Caco-2 (cell line): Measurements from ENCODE around the gene SCGB3A1. TPM values are rescaled to one million over a fixed set of nuclear protein-coding genes. Genes with fewer than 3 reads are reported as not detected.

Source experiments
- BruUV-seq: library from RNA; stranded (reverse); fragments of 400-500 nt; replicated peaks from 2 replicates; lab custom pipeline; 2021; lab: Mats Ljungman, UMichigan
- CTCF ChIA-PET: fragments of 300-600 bp; sonication (Branson Sonifier 250); formaldehyde crosslinking; loops from one replicate; lab custom pipeline; 2022; ENCODE audit warnings: antibody characterized with exemption; lab: Charles Lee
- POLR2A ChIA-PET: fragments of 300-600 bp; sonication (Branson Sonifier 250); formaldehyde crosslinking; loops from one replicate; lab custom pipeline; 2022; ENCODE audit warnings: antibody characterized with exemption; lab: Charles Lee
- DNase-seq, 2 experiments: peaks; one replicate each; pipeline versions ENCODE4 v3.0.0 to v3.0.0-alpha.2; 2020 to 2022
- H3K27me3 ChIP-seq: replicated peaks from 2 replicates; pipeline ENCODE4 v1.6.0; 2011; ENCODE audit warnings: low read length; ENCODE audit not compliant: control insufficient read depth, insufficient read depth
- H3K36me3 ChIP-seq: 2 replicates; pipeline ENCODE4 v1.5.1; 2011; ENCODE audit warnings: low read length; ENCODE audit not compliant: control insufficient read depth, insufficient read depth
- H3K4me1 ChIP-seq: fragments of 250-450 bp; sonication (Bioruptor Pico); 2 replicates; pipeline ENCODE4 v1.5.1; 2020; ENCODE audit warnings: mild to moderate bottlenecking
- H3K4me3 ChIP-seq: 2 replicates; pipeline ENCODE4 v1.5.1; 2011; ENCODE audit warnings: low read depth, mild to moderate bottlenecking, control low read depth, low read length
- H3K9me3 ChIP-seq: fragments of 250-450 bp; sonication (Bioruptor Pico); 2 replicates; pipeline ENCODE4 v1.5.1; 2020; ENCODE audit warnings: mild to moderate bottlenecking, moderate library complexity
- H3K27ac Mint-ChIP-seq: one replicate; pipeline ENCODE4 v1.8.0; 2022; ENCODE audit warnings: mixed read lengths; ENCODE audit not compliant: unreplicated experiment
- H3K27me3 Mint-ChIP-seq: one replicate; pipeline ENCODE4 v1.8.0; 2022; ENCODE audit warnings: mixed read lengths; ENCODE audit not compliant: insufficient read depth, unreplicated experiment
- H3K36me3 Mint-ChIP-seq: one replicate; pipeline ENCODE4 v1.8.0; 2022; ENCODE audit warnings: mild to moderate bottlenecking, mixed read lengths; ENCODE audit not compliant: insufficient read depth, unreplicated experiment
- H3K4me1 Mint-ChIP-seq: one replicate; pipeline ENCODE4 v1.8.0; 2022; ENCODE audit warnings: low read depth, mixed read lengths; ENCODE audit not compliant: unreplicated experiment
- H3K4me3 Mint-ChIP-seq: one replicate; pipeline ENCODE4 v1.8.0; 2022; ENCODE audit warnings: mild to moderate bottlenecking, moderate library complexity, mixed read lengths; ENCODE audit not compliant: unreplicated experiment
- H3K9me3 Mint-ChIP-seq: one replicate; pipeline ENCODE4 v1.8.0; 2022; ENCODE audit warnings: mixed read lengths; ENCODE audit not compliant: unreplicated experiment
- intact Hi-C: fragments of 100-400 bp; cut with micrococcal nuclease; formaldehyde crosslinking; loops from one replicate; pipeline ENCODE4 v1.10.0; 2022; ENCODE audit not compliant: unreplicated experiment
- total RNA-seq: library from RNA; stranded (reverse); gene quantifications from 2 replicates; pipeline ENCODE4 v1.2.3, GENCODE V29; 2022
- TF ChIP-seq, protein P1 (sequence below), 2 experiments: fragments of 200-600 bp in 1 of 2; IDR thresholded peaks; 1 replicate in 1 of 2; 2 replicates in 1 of 2; pipeline versions ENCODE4 v1.5.1 to v1.8.0; 2011 to 2022; ENCODE audit warnings: antibody characterized with exemption in 1 of 2, control low read depth in 1 of 2, inconsistent platforms in 1 of 2, low read depth in 1 of 2, low read length in 1 of 2, mild to moderate bottlenecking in 1 of 2, moderate library complexity in 1 of 2; ENCODE audit not compliant: insufficient read depth in 1 of 2, severe bottlenecking in 1 of 2, unreplicated experiment in 1 of 2

Gene SCGB3A1
- total RNA-seq, 1 experiment from 2014 or later, result not detected

DNA sequence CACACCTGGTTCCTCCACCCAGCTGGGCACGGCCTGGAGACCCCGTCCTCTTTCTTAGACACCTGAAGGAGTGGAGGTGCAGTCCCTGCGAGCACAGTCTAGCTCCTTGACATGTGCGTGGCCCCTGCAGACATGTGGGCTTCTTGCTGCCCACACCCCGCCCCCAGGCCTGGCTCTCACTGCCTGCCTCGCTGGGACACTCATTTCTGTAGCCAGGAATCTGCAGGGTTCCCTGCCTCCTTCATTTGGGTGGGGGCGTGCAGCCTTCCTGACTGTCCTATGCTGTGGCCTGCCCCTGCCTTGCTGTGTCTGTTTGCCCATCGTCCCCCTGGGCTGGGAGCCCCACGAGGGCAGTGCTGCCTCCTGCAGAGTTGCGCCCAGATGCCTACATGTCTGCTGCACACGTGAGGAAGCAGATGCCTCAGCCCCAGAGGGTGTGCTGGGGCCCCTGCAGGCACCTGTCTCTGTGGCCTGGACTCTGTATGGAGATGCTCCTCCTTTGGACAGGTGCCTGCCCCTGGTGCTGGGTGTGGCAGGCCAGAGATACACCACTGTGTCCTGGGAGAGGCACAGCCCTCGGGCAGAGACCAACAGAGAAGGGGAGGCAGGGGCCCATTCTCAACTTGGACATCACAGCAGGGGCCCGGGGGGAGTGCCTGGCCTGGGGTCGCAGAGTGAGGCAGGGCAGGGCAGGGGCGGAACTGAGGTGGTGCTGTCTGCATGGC lies 35.5 kb upstream of the SCGB3A1 start:
- intact Hi-C loops, result no loop called here
- TF ChIP-seq, protein P1, sequence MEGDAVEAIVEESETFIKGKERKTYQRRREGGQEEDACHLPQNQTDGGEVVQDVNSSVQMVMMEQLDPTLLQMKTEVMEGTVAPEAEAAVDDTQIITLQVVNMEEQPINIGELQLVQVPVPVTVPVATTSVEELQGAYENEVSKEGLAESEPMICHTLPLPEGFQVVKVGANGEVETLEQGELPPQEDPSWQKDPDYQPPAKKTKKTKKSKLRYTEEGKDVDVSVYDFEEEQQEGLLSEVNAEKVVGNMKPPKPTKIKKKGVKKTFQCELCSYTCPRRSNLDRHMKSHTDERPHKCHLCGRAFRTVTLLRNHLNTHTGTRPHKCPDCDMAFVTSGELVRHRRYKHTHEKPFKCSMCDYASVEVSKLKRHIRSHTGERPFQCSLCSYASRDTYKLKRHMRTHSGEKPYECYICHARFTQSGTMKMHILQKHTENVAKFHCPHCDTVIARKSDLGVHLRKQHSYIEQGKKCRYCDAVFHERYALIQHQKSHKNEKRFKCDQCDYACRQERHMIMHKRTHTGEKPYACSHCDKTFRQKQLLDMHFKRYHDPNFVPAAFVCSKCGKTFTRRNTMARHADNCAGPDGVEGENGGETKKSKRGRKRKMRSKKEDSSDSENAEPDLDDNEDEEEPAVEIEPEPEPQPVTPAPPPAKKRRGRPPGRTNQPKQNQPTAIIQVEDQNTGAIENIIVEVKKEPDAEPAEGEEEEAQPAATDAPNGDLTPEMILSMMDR (IDR thresholded peaks at IDR 0.05; ENCODE audit: insufficient read depth in 1 of 2, low read depth in 1 of 2, low read length in 1 of 2, severe bottlenecking in 1 of 2, unreplicated experiment in 1 of 2), result no peak
- Mint-ChIP-seq H3K4me3 (no peak overlapping the region), H3K9me3 (no peaks in the 10 kb centered on the region), H3K27ac (no peak overlapping the region), H3K27me3 (peaks cover 3% of the 10 kb centered on the region), H3K36me3 (no peaks in the 10 kb centered on the region), H3K4me1 (no peaks in the 10 kb centered on the region)
- no peaks in the 10 kb centered on the region for H3K9me3 ChIP-seq
- H3K36me3 ChIP-seq, result no peaks in the 10 kb centered on the region
- BruUV-seq, result no TSS peak
- H3K4me3 ChIP-seq, result no peak overlapping the region
- H3K27me3 ChIP-seq, result no peaks in the 10 kb centered on the region
- H3K4me1 ChIP-seq, result no peaks in the 10 kb centered on the region
- no peak for DNase-seq
- ChIA-PET CTCF (no interaction called here), POLR2A (no interaction called here)

DNA sequence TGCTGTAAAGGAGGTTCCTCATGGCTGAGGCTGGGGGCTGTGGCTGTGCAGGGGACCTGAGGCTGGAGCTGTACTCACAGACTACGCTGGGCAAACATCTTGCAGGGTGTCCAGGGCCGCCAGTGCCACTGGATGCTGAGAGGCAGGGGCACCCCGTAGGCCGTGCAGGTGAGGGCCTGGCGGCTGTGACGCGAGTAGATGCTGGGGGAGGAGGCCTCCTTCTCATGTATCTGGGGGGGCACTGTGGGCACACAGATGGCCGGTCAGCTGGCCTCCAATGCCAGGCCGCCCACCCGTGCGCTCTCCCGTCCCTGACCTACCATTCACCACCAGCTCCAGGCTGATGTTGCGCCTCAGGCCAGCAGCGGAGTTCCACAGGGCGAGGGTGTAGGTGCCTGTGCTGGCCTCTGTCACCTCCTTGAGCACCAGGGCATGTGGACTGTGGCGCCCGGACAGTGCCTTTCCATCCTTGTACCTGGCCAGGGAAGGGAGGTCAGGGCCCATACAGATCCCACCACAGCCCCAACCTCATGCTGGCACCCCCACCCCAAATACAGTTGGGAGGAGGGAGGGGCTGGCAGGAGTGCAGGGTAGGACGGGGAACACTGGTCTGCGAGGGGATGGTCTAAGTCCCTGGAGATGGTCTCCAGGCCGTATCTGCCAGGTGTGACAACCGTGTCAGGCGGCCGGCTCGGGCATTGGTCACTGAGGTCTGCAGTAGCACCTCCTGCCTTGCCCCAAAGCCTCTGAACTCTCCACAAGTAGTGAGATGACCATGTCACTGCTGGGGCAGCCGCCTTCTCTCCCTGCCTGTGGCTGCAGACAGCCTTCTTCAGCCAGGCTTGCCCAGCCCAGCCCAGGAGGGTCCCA lies 34.7 kb upstream of the SCGB3A1 start:
- no peaks in the 10 kb centered on the region for H3K27me3 ChIP-seq
- Mint-ChIP-seq H3K4me1 (no peaks in the 10 kb centered on the region), H3K9me3 (no peaks in the 10 kb centered on the region), H3K36me3 (no peaks in the 10 kb centered on the region), H3K27me3 (peaks cover 3% of the 10 kb centered on the region), H3K27ac (no peak overlapping the region), H3K4me3 (no peak overlapping the region)
- BruUV-seq, result no TSS peak
- DNase-seq, result no peak
- H3K4me3 ChIP-seq, result no peak overlapping the region
- H3K4me1 ChIP-seq, result no peaks in the 10 kb centered on the region
- CTCF ChIA-PET, result no interaction called here
- TF ChIP-seq, protein P1 (IDR thresholded peaks at IDR 0.05; ENCODE audit: insufficient read depth in 1 of 2, low read depth in 1 of 2, low read length in 1 of 2, severe bottlenecking in 1 of 2, unreplicated experiment in 1 of 2), result no peak
- intact Hi-C loops, result no loop called here
- POLR2A ChIA-PET, result no interaction called here
- H3K9me3 ChIP-seq, result no peaks in the 10 kb centered on the region
- H3K36me3 ChIP-seq, result no peaks in the 10 kb centered on the region

DNA sequence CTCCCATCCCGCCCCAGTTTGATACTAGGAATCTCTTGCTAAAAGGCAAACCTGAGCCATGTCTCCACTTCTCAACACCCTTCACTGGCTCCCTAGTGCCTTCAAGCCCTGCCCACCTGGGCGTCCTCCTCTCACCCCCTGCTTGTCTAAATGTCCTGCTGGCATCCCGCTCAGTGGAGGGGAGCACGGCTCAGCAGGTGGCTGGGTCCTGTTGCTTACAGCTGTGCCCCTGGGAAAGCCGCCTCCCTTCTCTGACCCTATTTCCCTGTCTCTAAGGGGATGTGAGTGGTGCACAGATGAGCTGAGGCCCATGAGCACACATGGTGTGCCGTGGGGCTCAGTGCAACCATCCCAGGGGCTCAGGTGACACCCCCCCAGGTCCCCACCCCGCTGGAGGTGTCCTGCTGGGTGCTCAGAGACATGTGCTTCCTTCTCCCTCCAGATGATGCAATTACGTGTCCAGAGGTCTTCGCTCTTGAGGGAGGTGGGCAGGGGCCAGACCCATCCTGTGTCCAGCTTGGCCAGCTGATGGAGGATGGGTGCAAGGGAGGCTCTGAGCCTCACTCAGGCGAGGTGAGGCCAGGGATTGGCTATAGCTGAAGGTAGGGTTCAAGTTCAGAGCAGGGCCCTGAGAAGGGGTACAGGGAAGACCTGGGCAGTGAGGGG lies 34.0 kb upstream of the SCGB3A1 start:
- no peaks in the 10 kb centered on the region for H3K4me1 Mint-ChIP-seq
- ChIA-PET POLR2A (interaction anchor here (0.6 kb wide), 1 partner anchor 12 kb away, joined by 3 read pairs; no protein-coding TSS in a partner anchor), CTCF (no interaction called here)
- no peak overlapping the region for H3K4me3 ChIP-seq
- DNase-seq, result no peak
- H3K27ac Mint-ChIP-seq, result no peak overlapping the region
- H3K36me3 Mint-ChIP-seq, result no peaks in the 10 kb centered on the region
- H3K27me3 ChIP-seq, result no peaks in the 10 kb centered on the region
- BruUV-seq, result no TSS peak
- H3K9me3 ChIP-seq, result no peaks in the 10 kb centered on the region
- no peaks in the 10 kb centered on the region for H3K9me3 Mint-ChIP-seq
- H3K4me1 ChIP-seq, result no peaks in the 10 kb centered on the region
- intact Hi-C loops, result no loop called here
- H3K4me3 Mint-ChIP-seq, result no peak overlapping the region
- TF ChIP-seq, protein P1 (IDR thresholded peaks at IDR 0.05; ENCODE audit: insufficient read depth in 1 of 2, low read depth in 1 of 2, low read length in 1 of 2, severe bottlenecking in 1 of 2, unreplicated experiment in 1 of 2), result no peak
- no peaks in the 10 kb centered on the region for H3K36me3 ChIP-seq
- H3K27me3 Mint-ChIP-seq, result peaks cover 6% of the 10 kb centered on the region
